GM19328 (cell line): ENCODE results near the gene MTF2.

Experiments
- ATAC-seq: cut with Tn5 transposase; IDR thresholded peaks from one replicate; pipeline ENCODE4 v1.9.1; 2021; ENCODE audit warnings: mild to moderate bottlenecking, moderate library complexity; ENCODE audit not compliant: unreplicated experiment

Gene MTF2

DNA sequence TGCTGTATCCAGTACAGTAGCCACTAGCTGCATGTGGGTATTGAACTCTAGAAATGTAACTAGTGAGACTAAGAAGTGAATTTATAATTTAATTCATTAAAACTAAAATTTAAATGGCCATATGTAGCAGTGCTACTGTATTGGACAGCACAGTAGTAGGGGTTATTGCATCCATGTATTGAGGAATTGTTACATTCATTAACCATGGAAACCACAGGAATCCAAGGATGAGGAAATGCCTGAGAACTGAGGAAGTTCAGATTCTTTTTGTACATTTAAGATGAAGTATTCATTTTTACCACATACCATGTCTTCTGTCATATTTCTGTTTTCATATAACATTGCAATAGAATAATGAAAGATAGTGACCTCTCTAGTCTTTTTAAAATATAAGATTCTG is 2.6 kb downstream of the MTF2 start:
- ATAC-seq = no peak

GRCh38 chr1:93082313-93082712 is 3.2 kb downstream of the MTF2 start:
- no peak for ATAC-seq

- no peak for ATAC-seq
Measured at GRCh38 chr1:93083979-93084378, 4.9 kb downstream of the MTF2 start.

DNA sequence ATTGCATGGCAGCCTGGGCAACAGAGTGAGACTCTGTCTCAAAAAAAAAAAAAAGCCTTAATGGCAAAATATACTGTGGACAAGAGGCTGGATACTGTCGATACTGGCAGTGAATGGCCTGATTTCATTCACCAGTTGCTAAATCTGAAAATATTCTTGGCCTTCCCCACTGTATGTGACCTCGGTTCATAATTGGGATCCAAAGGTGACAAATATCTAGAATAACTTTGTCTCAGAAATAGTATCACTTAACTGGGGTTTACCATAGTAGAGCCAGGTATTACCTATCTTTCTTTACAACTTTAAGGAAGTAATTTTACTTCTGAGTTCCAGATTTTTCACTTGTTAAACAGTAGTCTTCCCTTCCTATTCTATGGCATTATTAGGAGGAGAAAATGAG is 8.4 kb downstream of the MTF2 start:
- ATAC-seq = no peak

DNA sequence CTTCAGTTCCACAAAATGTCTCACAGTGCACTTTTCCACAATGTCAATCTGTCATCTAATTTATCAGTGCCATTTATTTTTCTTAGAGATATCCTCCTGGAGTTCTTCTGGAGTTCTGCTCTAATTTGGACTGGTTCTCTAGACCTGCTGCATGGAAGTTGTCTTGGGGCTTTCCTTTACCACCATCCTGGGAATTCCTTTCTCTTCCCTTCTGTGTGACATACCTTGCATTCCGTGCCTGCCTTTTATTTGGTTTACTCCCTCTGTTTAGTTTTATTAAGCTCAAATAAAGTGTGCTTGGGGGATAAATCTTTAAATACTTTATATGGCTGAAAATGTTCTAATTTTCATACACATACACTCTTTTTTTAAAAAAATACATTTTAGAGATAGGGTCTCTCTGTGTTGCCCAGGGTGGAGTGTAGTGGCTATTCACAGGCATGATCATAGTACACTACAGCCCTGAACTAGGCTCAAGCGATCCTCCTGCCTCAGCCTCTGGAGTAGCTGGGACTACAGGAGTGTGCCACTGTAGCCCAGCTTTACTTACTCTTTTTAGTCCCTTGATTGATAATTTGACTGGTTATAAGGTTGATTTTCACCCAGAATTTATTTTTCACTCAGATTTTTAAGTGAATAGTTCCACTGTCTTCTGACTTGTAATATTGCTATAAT is 14.4 kb downstream of the MTF2 start:
- no peak for ATAC-seq

- no peak for ATAC-seq
Measured at GRCh38 chr1:93095804-93096585, 16.9 kb downstream of the MTF2 start.

GRCh38 chr1:93102142-93102541 is 23.1 kb downstream of the MTF2 start:
- no peak for ATAC-seq

DNA sequence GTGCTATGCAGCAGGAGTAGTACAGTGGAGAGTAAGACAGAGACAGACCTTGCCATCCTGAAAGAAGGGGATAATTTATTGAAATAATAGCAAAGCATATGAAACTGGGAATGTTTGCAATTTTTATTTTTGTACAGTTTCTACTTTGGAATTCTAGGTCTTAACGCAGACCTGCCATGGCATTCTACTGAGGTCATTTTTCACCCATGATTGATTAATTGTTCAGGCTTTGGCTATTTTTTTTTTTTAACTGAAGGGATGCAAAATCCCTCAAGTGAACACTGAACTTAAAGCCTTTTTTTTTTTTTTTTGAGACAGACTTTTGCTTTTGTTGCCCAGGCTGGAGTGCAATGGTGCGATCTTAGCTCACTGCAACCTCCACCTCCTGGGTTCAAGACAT is 27.1 kb downstream of the MTF2 start:
- ATAC-seq = no peak

DNA sequence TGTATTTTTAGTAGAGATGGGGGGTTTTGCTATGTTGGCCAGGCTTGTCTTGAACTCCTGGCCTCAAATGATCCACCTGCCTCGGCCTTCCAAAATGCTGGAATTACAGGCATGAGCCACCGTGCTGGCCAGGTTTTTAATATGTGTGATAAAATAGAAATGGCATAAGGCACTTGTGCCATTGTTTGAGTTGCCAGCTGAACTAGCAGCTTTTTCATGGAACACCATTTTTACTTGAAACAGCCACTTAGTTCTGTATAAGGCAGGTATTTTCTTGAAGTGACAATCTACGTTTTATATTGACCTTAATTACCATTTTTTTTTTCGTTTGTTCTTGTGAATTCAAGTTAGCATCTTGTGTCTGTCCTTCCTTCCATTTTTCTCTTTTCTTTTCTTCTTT is 28.3 kb downstream of the MTF2 start:
- ATAC-seq = no peak

- ATAC-seq = no peak
Measured at GRCh38 chr1:93108335-93108734, 29.3 kb downstream of the MTF2 start.

DNA sequence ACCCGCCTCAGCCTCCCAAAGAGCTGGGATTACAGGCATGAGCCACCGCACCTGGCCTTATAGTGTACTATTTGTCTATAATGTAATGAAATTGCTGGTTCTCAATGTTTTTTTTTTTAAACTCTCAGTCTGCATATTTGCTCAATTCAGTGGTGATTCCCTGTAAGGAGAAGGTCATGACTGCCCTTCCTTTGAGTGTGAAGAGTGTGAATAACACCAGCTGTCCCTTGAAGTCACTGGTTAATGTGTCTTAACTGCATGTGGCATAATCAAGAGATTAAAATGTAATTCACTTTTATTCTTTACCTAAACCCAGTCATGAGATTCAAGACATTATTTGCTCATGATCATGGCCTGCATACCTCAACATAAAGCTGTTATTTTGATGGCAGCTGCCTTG is 30.5 kb downstream of the MTF2 start:
- no peak for ATAC-seq

GRCh38 chr1:93111065-93111464 is 32.0 kb downstream of the MTF2 start:
- no peak for ATAC-seq

- ATAC-seq = no peak
Measured at GRCh38 chr1:93111561-93111960, 32.5 kb downstream of the MTF2 start.

DNA sequence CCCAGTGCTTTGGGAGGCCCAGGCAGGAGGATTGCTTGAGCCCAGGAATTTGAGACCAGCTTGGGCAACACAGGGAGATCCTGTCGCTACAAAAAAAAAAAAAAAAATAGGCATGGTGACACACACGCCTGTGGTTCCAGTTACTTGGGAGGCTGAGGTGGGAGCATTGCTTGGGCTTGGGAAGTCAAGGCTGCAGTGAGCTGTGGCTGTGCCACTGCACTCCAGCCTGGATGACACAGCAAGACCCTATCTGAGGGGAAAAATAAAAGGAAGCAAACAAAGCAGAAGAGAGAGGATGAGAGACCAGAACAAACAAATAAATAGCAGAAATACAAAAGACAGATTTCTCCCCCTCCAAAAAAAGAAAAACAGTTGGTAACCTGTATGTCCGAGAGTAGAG is 34.0 kb downstream of the MTF2 start:
- ATAC-seq = no peak

- no peak for ATAC-seq
Measured at GRCh38 chr1:93114391-93114790, 35.3 kb downstream of the MTF2 start.

DNA sequence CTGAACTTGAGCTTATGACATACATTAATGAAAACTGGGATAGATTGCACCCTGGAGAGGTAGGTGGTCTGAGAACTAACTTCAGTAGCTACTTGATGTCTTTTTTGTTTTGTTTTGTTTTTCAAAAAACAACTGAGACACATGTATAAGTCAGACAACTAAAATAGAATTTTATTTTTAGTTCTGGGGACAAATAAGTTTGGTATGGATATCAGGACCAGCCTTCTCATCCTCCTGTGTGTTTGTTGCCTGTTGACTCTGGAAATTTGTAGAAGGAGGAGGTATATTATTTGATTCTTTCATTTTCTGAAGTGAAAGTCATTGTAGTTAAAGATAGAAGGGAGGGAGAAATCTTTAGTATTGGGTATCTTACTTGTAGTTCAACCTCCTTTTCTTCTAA is 41.5 kb downstream of the MTF2 start:
- no peak for ATAC-seq

- ATAC-seq = no peak
Measured at GRCh38 chr1:93123201-93123783, 44.2 kb downstream of the MTF2 start.

- no peak for ATAC-seq
Measured at GRCh38 chr1:93124556-93125355, 45.7 kb downstream of the MTF2 start.

DNA sequence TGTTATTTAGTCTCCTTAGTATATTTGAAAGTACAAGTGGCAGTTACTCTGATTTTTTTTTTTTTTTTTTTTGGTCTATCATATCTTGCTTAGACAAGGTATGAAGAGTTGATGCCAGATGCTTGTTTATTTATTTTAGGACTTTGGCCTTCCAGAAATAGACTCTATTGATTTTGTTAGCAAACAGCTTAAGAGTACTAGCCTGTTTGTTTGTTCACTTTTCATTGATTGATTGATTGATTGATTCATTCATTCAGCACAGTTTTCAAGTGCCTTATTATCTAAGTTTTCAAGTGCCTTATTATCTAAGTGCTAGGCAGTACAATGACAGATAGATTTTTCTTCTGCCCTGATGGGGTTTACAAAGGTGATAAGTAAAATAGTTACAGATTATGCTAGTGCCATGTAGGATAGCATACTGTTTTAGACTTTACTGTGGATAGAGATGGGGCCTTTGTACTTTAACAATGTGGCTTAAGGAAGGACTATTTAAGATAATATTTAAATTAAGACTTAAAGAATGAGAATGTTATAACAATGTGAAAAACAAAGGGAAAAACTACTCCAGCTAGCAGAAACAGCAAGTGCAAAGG is 50.5 kb downstream of the MTF2 start:
- ATAC-seq = no peak

DNA sequence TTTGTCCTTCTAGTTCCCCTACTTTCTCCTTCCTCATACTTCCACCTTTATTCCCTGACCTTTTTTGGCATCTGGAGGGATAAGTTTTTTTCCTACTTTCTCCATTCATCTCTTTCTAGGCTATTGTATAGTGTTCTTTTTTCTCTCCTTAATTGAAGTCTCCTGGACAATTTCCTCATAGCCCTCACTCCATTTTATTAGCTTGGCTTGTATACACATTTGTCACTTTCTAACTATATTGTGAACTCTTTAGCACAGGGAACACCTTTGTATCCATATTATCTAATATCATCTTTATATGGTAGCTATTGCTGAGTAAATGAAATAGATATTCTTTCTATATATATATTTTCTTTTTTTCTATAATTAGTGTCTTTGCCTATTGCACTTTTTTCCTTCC is 53.6 kb downstream of the MTF2 start:
- no peak for ATAC-seq

- ATAC-seq = no peak
Measured at GRCh38 chr1:93136445-93136844, 57.4 kb downstream of the MTF2 start.
